Epithelial cell of esophagus (primary cell): ENCODE measurements around the gene GKN2.

Experiments
- DNase-seq: peaks from one replicate; pipeline ENCODE4 v3.0.0; 2010; ENCODE audit warnings: low read depth
- H3K4me3 ChIP-seq: 2 replicates; pipeline ENCODE4 v1.5.1; 2011; ENCODE audit warnings: mild to moderate bottlenecking, low read length, control low read depth
- CTCF ChIP-seq: IDR thresholded peaks from 2 replicates; pipeline ENCODE4 v1.5.1; 2011; ENCODE audit warnings: low read depth, mild to moderate bottlenecking, low read length, control low read depth, inconsistent platforms; ENCODE audit not compliant: insufficient read depth; ENCODE audit errors: missing control alignments

GKN2 gene

GRCh38 chr2:68974946-68975665 lies 22.4 kb upstream of the GKN2 start:
- TF ChIP-seq CTCF = no peak
- H3K4me3 ChIP-seq = no peak overlapping the region
- DNase-seq = no peak

GRCh38 chr2:68974251-68974650 lies 21.6 kb upstream of the GKN2 start, which contains the start of gene GKN1:
Gene GKN1 (plus strand): TSS chr2:68974636. CDS start chr2:68974678, 42 bp downstream.
- no peak for TF ChIP-seq CTCF
- peak; percentile 19 for DNase-seq
- no peak within 1 kb of the TSS for H3K4me3 ChIP-seq

GRCh38 chr2:68971591-68972231 lies 19.0 kb upstream of the GKN2 start:
- DNase-seq = peak; percentile 49
- TF ChIP-seq CTCF = no peak
- no peak overlapping the region for H3K4me3 ChIP-seq

GRCh38 chr2:68970566-68971265 lies 18.0 kb upstream of the GKN2 start:
- no peak for TF ChIP-seq CTCF
- no peak overlapping the region for H3K4me3 ChIP-seq
- no peak for DNase-seq

GRCh38 chr2:68969736-68970490 lies 17.2 kb upstream of the GKN2 start:
- no peak for TF ChIP-seq CTCF
- no peak for DNase-seq
- H3K4me3 ChIP-seq = no peak overlapping the region

- no peak for TF ChIP-seq CTCF
- no peak for DNase-seq
- no peak overlapping the region for H3K4me3 ChIP-seq
Observed at GRCh38 chr2:68968221-68968620, 15.5 kb upstream of the GKN2 start.
